ENCODE results near the gene CCSER1.

DNA sequence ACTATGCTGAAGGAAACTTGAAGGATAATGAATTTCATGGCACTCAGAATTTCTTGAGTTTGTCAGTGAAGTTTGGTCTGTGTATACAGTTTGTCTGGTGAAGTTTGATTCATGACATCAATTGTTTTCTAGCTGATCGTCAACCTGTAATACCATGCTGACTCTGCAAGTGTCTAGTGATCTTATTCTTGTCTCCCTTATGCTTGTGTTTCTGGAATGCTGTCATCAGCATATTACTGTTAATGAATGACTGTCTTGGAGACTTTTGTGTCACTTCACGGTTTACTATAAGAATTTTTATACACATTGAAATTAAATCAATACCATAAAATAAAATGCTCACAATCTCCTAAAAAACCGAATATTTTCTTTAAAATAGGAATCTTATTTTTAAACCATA, 779.0 kb downstream of the CCSER1 start:
- TF ChIP-seq, protein P1, sequence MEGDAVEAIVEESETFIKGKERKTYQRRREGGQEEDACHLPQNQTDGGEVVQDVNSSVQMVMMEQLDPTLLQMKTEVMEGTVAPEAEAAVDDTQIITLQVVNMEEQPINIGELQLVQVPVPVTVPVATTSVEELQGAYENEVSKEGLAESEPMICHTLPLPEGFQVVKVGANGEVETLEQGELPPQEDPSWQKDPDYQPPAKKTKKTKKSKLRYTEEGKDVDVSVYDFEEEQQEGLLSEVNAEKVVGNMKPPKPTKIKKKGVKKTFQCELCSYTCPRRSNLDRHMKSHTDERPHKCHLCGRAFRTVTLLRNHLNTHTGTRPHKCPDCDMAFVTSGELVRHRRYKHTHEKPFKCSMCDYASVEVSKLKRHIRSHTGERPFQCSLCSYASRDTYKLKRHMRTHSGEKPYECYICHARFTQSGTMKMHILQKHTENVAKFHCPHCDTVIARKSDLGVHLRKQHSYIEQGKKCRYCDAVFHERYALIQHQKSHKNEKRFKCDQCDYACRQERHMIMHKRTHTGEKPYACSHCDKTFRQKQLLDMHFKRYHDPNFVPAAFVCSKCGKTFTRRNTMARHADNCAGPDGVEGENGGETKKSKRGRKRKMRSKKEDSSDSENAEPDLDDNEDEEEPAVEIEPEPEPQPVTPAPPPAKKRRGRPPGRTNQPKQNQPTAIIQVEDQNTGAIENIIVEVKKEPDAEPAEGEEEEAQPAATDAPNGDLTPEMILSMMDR (IDR thresholded peaks at IDR 0.05), result no peak
- TF ChIP-seq SIN3A (IDR thresholded peaks at IDR 0.05; ENCODE audit: borderline replicate concordance, insufficient read depth, low read depth, low read length), result no peak
- no peak for TF ChIP-seq POLR2AphosphoS5 (IDR thresholded peaks at IDR 0.05; ENCODE audit: low read depth, low read length)
- no peak for TF ChIP-seq TCF7L2 (IDR thresholded peaks at IDR 0.05; ENCODE audit: low read depth, low read length)
